HG02981 (cell line): ENCODE results near the gene SCAF8.
A peak's percentile ranks its signal among the peaks of the same experiment; 100 is the strongest.
"Not testable (repeated sequence)": the region's sequence is repeated elsewhere in the genome, so short reads cannot be mapped to it uniquely, and the experiment has no call there.

Experiments
- ATAC-seq: cut with Tn5 transposase; IDR thresholded peaks from one replicate; pipeline ENCODE4 v1.9.1; 2021; ENCODE audit warnings: mild to moderate bottlenecking, moderate library complexity; ENCODE audit not compliant: unreplicated experiment

The SCAF8 gene, protein sequence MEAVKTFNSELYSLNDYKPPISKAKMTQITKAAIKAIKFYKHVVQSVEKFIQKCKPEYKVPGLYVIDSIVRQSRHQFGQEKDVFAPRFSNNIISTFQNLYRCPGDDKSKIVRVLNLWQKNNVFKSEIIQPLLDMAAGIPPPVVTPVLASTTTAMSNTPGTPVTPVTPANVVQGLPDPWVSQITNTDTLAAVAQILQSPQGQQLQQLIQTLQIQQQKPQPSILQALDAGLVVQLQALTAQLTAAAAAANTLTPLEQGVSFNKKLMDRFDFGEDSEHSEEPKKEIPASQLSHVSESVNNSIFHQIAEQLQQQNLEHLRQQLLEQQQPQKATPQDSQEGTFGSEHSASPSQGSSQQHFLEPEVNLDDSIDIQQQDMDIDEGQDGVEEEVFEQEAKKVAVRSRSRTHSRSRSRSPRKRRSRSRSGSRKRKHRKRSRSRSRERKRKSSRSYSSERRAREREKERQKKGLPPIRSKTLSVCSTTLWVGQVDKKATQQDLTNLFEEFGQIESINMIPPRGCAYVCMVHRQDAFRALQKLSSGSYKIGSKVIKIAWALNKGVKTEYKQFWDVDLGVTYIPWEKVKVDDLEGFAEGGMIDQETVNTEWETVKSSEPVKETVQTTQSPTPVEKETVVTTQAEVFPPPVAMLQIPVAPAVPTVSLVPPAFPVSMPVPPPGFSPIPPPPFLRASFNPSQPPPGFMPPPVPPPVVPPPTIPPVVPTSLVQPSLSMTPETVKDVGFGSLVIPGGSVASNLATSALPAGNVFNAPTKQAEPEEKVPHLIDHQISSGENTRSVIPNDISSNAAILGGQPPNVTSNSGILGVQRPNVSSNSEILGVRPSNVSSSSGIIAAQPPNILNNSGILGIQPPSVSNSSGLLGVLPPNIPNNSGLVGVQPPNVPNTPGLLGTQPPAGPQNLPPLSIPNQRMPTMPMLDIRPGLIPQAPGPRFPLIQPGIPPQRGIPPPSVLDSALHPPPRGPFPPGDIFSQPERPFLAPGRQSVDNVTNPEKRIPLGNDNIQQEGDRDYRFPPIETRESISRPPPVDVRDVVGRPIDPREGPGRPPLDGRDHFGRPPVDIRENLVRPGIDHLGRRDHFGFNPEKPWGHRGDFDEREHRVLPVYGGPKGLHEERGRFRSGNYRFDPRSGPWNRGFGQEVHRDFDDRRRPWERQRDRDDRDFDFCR (N-terminal part only)

DNA sequence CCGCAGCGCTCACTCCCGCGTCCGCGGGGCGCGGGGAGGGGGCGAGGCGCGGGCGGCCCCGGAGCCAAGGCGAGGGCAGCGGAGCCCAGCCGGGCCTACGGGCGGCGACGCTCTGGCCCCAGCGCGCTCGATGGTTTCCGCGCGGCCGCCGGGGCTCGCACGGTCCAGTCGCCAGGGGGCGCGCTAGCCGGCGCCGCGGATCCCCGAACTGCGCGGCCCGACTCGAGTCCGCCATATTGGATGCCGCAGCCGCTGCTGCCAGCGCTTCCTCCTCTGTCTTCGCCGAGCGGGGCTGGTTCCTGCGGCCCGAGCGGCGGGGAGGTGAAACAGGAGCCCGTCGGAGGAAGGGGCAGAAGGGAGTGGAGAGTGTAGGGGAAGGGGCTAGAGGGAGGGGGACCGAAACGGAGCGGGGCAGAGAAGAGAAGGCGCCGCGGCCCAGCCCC, at the start of gene SCAF8:
SCAF8 (plus strand) TSS at position 234 of the 443 bp plus-strand sequence. CDS start 485 bp downstream, outside the sequence.
- peak; percentile 75 for ATAC-seq

DNA sequence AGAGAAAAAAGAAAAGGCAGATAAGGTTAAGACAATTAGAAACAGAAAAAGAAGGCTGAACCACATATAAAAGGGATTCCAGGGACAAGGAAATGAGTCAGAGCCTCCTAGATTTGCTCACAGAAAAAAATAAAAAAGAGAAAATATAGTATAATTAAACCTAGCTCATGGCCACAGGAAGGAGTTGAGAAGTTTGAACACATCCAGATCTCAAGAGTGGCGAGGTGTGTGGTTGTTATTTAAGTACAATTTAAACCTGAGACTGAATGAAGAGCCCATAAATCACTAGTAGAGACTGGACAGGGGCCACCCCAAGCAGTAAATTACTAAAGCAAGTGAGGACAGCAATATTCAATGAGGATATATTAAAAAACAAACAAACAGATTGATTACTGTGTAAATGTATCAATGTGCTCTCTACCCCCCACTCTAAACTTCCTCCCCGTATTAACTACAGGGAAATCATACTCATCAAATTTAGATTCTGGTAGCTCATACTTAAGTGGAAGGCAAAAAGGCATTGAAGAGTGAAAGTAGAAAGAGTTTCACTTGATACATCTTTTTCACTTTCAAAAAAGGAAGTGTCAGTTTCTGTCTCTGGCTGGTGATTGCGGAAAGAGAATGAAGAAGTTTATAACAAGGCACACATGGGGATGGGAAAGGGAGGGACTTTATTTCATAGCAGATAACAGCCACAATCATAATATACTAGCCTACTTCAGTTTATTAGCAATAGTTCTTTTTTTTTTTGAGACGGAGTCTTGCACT, 49.3 kb upstream of the SCAF8 start:
- peak; percentile 93 for ATAC-seq

DNA sequence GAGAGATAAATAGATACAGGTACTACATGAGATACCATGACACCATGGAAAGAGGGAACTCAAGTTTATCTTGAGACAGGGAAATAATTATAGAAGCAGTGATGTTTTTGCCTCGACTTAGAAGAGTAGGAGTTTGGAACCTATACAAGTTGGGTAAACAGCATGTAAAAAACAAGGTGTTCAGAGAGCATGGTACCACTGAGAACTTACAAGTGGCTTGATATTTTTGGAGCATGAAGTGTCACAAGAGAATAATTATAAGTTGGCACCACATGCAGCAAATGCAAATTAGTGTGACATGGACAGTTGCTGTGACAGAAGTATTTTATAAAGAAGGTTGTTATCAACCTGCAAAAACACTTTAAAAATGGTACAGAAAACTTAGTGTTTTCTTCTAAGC, 47.1 kb upstream of the SCAF8 start:
- ATAC-seq, result no peak

DNA sequence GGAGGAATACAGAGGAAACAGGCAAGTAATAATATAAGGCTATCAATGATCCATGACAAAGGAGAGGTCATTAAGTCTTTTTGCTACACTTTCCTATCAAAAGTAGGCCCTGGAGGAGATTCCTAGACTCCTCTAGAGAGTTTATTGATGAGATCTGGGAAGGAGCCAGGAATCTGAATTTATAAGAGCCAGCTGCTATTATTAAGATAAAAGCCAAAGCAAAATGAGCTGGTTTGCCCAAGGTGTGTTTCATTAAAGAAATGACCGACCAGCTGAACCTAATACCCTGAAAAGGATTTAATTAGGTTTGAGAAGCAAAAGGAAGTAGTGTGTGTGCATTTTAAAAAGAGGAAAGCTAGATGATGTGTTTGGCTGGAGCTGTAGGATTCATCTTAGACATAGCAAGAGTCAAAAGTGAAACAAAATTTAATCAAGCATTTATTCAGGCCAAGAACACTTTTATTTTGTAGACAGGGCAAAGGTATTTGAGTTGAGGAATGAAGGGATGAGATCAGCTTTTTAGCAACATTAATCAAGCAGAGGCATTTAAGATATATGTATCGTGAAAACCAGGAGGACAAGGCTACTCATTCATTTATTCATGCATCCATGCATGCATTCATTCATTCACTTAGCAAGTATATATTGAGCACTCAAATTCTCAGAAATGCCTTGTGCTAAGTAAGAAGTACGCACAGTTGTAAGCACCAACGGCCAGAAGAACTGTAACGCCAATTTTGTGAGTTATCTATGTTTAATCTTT, 43.5 kb upstream of the SCAF8 start:
- ATAC-seq, result no peak

DNA sequence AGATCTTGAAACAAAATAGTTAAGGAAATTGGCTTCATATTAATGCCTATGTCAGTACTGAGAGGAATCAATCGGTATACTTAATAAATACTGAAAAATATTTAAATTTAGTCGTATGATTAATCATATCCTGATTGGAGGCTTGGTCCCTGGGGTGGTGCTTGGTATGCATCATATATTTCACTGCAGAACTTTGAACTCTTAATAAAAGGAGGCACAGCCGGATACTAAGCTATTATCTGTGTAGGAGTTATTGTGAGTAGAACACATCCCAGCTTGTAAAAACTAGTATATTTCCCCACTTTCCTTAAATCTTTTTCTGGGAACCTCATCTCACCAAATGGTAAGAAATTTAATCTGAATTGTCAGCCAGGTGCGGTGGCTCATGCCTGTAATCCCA, 42.4 kb upstream of the SCAF8 start:
- ATAC-seq, result no peak

DNA sequence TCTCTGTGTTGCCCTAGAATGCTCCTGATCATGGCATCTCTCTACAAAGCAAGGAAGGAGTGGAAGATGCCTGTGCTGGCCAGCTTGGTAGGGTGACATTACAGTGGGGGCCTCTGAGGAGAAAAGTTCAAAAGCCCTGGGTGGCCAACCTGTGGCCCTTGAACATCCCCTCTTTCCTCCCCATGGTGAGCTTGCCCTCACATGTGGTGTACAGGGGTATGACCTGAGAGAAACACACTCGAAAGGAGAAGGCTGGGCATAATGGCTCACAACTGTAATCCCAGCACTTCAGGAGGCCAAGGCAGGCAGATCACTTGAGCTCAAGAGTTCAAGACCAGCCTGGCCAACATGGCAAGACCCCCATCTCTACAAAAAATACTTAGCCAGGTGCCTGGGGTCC, 36.6 kb upstream of the SCAF8 start:
- no peak for ATAC-seq

DNA sequence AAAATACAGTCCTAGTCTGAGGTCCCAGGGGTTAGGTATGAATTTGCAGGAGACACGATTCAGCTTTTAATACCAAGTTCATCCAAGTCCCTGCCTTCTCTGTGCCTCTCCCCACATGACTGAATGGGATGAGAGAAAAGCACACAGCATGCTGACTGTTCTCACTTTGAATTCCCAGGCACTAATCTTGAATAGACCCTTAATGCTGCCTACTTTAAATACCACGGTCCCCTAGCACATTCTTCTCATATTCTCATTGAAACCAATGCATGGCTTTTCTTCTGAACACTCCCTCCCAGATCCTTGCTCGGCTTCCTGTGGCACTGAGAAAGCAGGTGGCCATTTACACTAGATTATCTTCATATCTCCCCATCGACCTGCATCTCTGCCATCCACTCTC, 30.1 kb upstream of the SCAF8 start:
- no peak for ATAC-seq

DNA sequence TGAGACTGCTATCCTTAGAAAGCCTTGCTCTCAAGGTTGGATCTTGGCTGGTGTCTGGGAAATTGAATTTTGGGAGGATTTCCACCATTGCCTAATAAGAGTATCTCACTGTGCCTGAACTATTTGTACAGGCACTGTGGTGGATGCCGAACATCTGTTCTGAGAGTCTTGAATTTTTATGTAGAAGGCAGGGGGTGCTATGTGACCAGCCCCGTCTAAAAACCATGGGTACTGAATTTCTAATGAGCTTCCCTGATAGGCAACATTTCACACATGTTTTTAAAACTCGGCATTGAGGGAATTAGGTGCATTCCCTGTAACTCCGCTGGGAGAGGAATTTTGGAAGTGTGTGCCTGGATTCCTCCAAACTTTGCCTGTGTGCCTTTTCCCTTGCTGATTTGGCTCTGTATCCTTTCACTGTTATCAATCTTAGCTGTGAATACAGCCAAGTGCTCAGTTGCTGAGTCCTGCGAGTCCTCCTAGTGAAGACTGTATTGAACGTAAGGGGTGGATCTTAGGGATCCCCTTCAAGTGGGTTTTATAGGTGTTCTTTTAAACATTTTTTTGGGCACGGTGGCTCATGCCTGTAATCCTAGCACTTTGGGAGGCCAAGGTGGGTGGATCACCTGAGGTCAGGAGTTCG, 27.6 kb upstream of the SCAF8 start:
- ATAC-seq, result no peak

DNA sequence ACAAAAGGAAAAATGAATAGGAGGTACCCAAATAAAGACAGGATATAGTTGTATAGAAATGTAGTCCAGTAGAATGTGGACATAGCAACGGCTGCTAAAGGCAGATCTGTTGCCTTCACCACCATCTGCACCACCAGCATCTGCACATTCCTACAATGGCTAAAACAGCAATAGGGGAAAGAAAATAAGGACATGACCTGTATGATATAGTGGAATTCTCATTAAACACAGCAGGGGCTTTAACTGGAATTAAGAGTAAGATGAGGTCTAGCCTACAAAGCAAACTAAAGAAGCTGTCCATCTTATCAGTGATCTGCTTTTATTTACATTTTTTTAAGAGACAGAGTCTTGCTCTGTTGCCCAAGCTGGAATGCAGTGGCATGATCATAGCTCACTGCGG, 26.8 kb upstream of the SCAF8 start:
- no peak for ATAC-seq

DNA sequence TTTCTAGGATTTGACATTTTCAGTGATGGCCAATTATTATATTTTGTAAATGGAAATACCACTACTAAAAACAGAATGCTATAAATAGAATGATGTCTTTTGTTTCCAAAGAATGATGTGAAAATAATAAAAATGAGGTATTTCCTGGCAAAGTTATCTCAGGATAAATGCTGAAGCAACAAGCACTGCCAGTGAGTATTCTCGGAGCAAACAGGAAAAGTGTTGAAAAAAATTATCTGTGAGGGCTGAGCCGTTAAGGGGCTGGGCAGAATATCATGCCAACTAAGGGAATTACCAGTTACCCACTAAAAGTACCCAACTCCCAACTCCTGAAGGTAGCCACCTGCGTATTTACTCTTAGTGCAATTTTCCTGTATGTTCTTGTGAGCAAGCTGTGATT, 23.6 kb upstream of the SCAF8 start:
- no peak for ATAC-seq

DNA sequence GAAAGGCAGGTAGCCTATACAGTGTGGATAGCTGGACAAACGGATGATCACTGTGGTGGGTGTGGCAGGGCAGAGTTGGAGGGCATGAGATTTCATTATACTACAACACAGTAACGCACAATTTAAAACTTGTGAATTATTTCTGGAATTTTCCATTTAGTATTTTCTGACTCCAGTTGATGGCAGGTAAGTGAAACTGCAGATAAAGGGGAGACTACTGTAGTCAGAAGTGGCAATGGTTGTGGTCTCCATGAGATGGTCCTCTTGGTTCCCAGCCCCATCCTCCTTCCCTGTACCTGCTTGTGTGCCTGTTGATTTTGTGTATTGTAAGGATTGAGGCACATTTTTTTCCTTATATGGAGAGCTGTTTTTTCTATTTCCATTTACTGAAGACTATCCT, 22.5 kb upstream of the SCAF8 start:
- ATAC-seq, result no peak

DNA sequence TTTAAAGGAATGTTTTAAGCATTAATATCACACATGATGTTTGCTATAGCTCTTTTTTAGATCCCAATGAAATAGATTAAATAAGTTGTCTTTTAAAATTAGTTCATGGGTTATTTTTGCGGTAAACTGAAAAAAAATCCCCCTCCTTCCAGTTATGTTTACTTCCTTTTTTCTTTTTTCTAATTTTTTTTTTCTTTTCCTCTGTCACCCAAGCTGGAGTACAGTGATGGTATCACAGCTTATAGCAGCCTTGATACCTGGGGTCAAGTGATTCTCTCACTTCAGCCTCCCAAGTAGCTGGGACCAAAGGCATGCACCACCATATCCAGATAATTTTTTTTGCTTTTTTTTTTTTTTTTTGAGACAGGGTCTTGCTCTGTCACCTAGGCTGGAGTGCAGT, 17.8 kb upstream of the SCAF8 start:
- ATAC-seq, result no peak

DNA sequence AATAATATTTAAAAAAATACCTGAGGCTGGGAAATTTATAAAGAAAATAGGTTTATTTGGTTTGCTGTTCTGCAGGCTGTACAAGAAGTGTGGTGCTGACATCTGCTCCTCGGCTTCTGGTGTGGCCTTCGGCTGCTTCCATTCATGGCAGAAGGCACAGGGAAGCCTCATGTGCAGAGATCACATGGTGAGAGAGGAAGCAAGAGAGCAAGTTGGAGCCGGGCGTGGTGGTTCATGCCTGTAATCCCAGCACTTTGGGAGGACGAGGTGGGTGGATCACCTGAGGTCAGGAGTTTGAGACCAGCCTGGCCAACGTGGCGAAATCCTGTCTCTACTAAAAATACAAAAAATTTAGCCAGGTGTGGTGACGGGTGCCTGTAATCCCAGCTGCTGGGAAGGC, 16.9 kb upstream of the SCAF8 start:
- not testable (repeated sequence) for ATAC-seq

DNA sequence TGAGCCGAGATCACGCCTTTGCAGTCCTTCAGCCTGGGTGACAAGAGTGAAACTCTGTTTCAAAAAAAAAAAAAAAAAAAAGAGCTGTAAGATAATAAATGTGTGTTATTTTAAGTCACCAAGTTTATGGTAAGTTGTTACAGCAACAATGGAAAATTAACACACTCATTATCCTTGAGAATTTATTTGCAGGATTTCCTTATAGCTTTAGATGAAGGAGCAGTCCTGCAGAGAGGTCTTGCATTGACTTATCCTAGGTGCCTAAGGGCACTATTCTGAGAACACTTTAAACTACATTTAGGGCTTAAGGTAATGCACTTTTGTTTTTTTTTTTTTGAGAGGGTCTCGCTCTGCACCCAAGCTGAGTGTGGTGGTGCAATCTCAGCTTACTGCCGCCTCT, 13.8 kb upstream of the SCAF8 start:
- ATAC-seq, result no peak

DNA sequence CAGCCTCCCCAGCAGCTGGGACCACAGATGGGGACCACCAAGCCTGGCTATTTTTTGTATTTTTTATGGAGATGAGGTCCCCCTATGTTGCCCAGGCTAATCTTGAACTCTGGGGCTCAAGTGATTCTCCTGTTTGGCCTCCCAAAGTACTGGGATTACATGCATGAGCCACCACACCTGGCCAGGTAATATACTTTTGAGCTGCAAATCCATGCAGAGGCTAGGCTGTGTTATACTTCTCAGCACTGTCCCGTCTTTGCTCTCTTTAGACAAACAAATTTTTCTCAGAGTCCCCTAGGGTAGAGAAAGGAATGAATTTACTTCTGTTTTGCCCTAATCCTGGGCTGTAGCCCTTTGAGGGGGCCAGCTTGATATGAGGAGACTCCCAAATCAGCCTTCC, 13.4 kb upstream of the SCAF8 start:
- ATAC-seq, result no peak

DNA sequence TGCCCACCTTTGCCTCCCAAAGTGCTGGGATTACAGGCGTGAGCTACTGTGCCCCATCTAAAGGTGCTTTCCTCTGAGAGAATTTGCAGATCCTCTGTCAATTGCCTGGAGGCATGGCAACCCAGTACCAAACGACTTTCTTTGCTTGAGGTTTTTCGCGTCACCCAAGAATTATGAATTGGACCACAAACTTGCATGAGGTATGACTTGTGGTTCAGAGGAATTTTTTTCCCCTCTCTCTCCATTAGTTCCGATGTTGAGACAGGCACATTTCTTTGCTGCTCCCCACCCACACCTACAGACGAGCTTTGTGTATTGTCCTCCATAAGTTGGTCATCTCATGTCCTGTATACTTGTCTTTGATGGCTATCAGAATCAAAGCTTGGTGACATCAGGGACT, 11.8 kb upstream of the SCAF8 start:
- no peak for ATAC-seq

DNA sequence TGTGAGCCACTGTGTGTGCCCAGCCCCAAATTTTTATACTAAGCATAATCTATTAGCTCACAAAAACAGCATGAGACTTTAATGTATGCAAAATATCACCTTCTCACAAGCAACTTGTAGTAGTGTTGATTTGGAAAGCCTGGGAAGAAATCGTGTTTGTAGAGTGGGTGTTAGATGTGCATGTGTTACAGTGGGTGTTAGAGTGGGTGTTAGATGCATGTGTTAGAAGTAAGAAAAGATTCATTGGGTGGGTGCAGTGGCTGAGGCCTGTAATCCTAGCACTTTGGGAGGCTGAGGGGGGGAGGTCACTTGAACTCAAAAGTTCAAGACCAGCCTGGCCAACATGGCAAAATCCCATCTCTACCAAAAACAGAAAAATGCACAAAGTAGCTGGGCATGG, 6.3 kb upstream of the SCAF8 start:
- no peak for ATAC-seq

DNA sequence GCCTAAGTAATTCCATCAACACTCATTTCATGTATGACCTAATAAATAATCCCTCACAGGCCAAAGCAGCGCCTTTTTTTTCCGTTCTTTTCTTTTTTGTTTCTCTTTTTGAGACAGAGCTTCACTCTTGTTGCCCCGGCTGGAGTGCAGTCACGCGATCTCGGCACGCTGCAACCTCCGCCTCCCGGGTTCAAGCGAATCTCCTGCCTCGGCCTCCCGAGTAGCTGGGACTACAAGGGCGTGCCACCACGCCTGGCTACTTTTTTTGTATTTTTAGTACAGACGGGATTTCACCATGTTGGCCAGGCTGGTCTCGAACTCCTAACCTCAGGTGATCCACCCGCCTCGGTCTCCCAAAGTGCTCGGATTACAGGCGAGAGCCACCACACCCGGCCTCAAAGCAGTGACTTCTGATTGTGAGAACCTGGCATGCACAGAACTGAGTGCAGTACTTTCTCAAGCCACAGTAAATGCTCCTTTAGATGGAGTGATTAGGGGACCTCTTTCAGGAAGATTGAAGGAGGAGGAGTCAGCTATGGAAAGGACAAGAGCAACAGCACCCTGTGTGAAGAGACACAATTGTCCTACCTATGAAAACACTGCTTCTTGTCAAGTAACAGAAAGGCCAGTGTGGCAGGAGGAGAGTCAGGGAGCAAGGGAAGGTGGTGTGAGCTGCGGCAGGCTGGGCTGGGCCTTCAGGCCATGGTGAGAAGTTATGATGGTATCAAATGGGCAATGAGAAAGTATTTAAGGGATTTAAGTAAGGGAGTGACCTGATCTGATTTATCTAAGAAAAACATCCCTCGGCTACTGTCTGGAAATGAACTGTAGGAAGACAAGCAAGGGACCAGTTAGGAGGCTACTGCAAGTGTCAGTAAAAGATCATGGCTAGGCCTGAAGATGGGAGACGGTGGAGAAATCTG, 1.7 kb upstream of the SCAF8 start:
- no peak for ATAC-seq
